Fibroblast of the aortic adventitia (primary cell): ENCODE data around the gene ENPP7. TPM values are rescaled to one million over a fixed set of nuclear protein-coding genes. Genes with fewer than 3 reads are reported as not detected.

Experiments used
- DNase-seq: peaks from one replicate; pipeline ENCODE4 v3.0.0-alpha.2; 2010; ENCODE audit warnings: low read depth
- H3K4me3 ChIP-seq: 2 replicates; pipeline ENCODE4 v1.5.1; 2011; ENCODE audit warnings: low read depth, mild to moderate bottlenecking, control low read depth, low read length, moderate library complexity
- CTCF ChIP-seq: IDR thresholded peaks from 2 replicates; pipeline ENCODE4 v1.5.1; 2011; ENCODE audit warnings: mild to moderate bottlenecking, low read length, control low read depth, inconsistent platforms; ENCODE audit not compliant: insufficient read depth
- total RNA-seq: library from RNA; depleted of rRNA; stranded (reverse); fragments of >200 nt; gene quantifications from 2 replicates; pipeline ENCODE4 v1.2.3, GENCODE V29; 2012; ENCODE audit warnings: low replicate concordance

The ENPP7 gene
- total RNA-seq, 1 donor, result not detected

GRCh38 chr17:79778504-79779083 is 47.9 kb downstream of the ENPP7 start:
- no peak for DNase-seq
- peak overlapping the region; percentile 70 for H3K4me3 ChIP-seq
- TF ChIP-seq CTCF, result no peak

GRCh38 chr17:79779084-79779529 is 48.4 kb downstream of the ENPP7 start:
- no peak for TF ChIP-seq CTCF
- no peak for DNase-seq
- peak overlapping the region; percentile 70 for H3K4me3 ChIP-seq

GRCh38 chr17:79779661-79780365 is 49.1 kb downstream of the ENPP7 start:
- no peak overlapping the region for H3K4me3 ChIP-seq
- no peak for DNase-seq
- no peak for TF ChIP-seq CTCF

- DNase-seq, result no peak
- TF ChIP-seq CTCF, result no peak
- no peak overlapping the region for H3K4me3 ChIP-seq
These were observed 50.4 kb downstream of the ENPP7 start for GRCh38 chr17:79781012-79781650.

GRCh38 chr17:79781736-79782575 is 51.2 kb downstream of the ENPP7 start:
- DNase-seq, result no peak
- H3K4me3 ChIP-seq, result no peak overlapping the region
- TF ChIP-seq CTCF, result no peak

- DNase-seq, result no peak
- TF ChIP-seq CTCF, result no peak
- H3K4me3 ChIP-seq, result no peak overlapping the region
These were observed 53.1 kb downstream of the ENPP7 start for GRCh38 chr17:79783891-79784290.
